Activated CD4-positive, alpha-beta T cell treated with anti-CD3 and anti-CD28 coated beads, Interleukin-2, Interleukin-6, amounts not matched to agents 100 ng/mL and 50 ng/mL, durations not matched to agents 16 hours and 8 hours (primary cell): Measurements from ENCODE around the gene GSKIP.

ENCODE experiments used
- DNase-seq: peaks from one replicate; pipeline ENCODE4 v3.0.0-alpha.2; 2020

GSKIP gene

GRCh38 chr14:96421236-96421635 lies 57.9 kb downstream of the GSKIP start:
- DNase-seq: no peak

- no peak for DNase-seq
Measured at GRCh38 chr14:96422992-96423391, 59.7 kb downstream of the GSKIP start.

GRCh38 chr14:96423446-96424108 lies 60.3 kb downstream of the GSKIP start:
- no peak for DNase-seq

- peak; percentile 58 for DNase-seq
Measured at GRCh38 chr14:96424109-96424989, 61.0 kb downstream of the GSKIP start.

- DNase-seq: no peak
Measured at GRCh38 chr14:96434040-96434439, 70.7 kb downstream of the GSKIP start.
